Smooth muscle cell (in vitro differentiated cells): ENCODE data around the gene KRTAP4-6. TPM values are rescaled to one million over a fixed set of nuclear protein-coding genes. Genes with fewer than 3 reads are reported as not detected.
"Not testable (repeated sequence)": the region's sequence is repeated elsewhere in the genome, so short reads cannot be mapped to it uniquely, and the experiment has no call there.

ENCODE experiments used
- DNase-seq: peaks from one replicate; lab custom pipeline; 2025; ENCODE audit not compliant: unreplicated experiment; lab: John Stamatoyannopoulos, UW
- H2AFZ ChIP-seq: fragments of 200-600 bp; sonication (generic); 2 replicates; pipeline ENCODE4 v1.6.0; 2016; ENCODE audit warnings: antibody characterized with exemption, low read depth, mild to moderate bottlenecking
- H3F3A ChIP-seq: fragments of 200-600 bp; sonication (generic); 2 replicates; pipeline ENCODE4 v1.6.0; 2017; ENCODE audit warnings: antibody characterized with exemption, low read depth
- H3K27ac ChIP-seq: fragments of 200-600 bp; sonication (generic); 2 replicates; pipeline ENCODE4 v1.5.1; 2016; ENCODE audit warnings: low read depth, mild to moderate bottlenecking
- H3K27me3 ChIP-seq: fragments of 200-600 bp; sonication (generic); 2 replicates; pipeline ENCODE4 v1.6.1; 2016; ENCODE audit warnings: low read depth, mild to moderate bottlenecking
- H3K36me3 ChIP-seq: fragments of 200-600 bp; sonication (generic); 2 replicates; pipeline ENCODE4 v1.5.1; 2016; ENCODE audit warnings: low read depth
- H3K4me1 ChIP-seq: fragments of 200-600 bp; sonication (generic); 2 replicates; pipeline ENCODE4 v1.5.1; 2016; ENCODE audit warnings: low read depth
- H3K4me2 ChIP-seq: fragments of 200-600 bp; sonication (generic); 2 replicates; pipeline ENCODE4 v1.6.0; 2016; ENCODE audit warnings: mild to moderate bottlenecking
- H3K4me3 ChIP-seq: fragments of 200-600 bp; sonication (generic); 2 replicates; pipeline ENCODE4 v1.5.1; 2016; ENCODE audit warnings: mild to moderate bottlenecking
- H3K79me2 ChIP-seq: fragments of 200-600 bp; sonication (generic); 2 replicates; pipeline ENCODE4 v1.6.0; 2016; ENCODE audit warnings: low read depth, mild to moderate bottlenecking
- H3K9ac ChIP-seq: fragments of 200-600 bp; sonication (generic); 2 replicates; pipeline ENCODE4 v1.6.0; 2016; ENCODE audit warnings: low read depth
- H3K9me3 ChIP-seq: fragments of 200-600 bp; sonication (generic); replicated peaks from 2 replicates; pipeline ENCODE4 v1.5.1; 2016; ENCODE audit warnings: low read depth
- H4K20me1 ChIP-seq: fragments of 200-600 bp; sonication (generic); 2 replicates; pipeline ENCODE4 v1.6.0; 2016; ENCODE audit warnings: low read depth
- WGBS: methylation state at CpG from one replicate; pipeline ENCODE4 v1.1.7; 2016; ENCODE audit warnings: low lambda C conversion rate; 5-methylcytosine and 5-hydroxymethylcytosine counted together
- polyA plus RNA-seq: library from polyadenylated mRNA; unstranded; fragments of >200 nt; fragmentation: Nextera tagmentation; extraction: Ambion mirVana; gene quantifications from 2 replicates; pipeline ENCODE4 v1.2.1, GENCODE V29; 2016
- total RNA-seq: library from RNA; depleted of rRNA; stranded (reverse); fragments of >200 nt; gene quantifications from 2 replicates; pipeline ENCODE4 v1.2.3, GENCODE V29; 2014
- TF ChIP-seq, protein P1 (sequence below): fragments of 200-600 bp; sonication (generic); IDR thresholded peaks from 2 replicates; pipeline ENCODE4 v1.5.1; 2017; ENCODE audit warnings: borderline replicate concordance, mild to moderate bottlenecking, antibody characterized with exemption; ENCODE audit not compliant: insufficient read depth, poor library complexity, severe bottlenecking

KRTAP4-6 gene
- total and polyA plus RNA-seq, 2 experiments from 2014 or later: not detected

DNA sequence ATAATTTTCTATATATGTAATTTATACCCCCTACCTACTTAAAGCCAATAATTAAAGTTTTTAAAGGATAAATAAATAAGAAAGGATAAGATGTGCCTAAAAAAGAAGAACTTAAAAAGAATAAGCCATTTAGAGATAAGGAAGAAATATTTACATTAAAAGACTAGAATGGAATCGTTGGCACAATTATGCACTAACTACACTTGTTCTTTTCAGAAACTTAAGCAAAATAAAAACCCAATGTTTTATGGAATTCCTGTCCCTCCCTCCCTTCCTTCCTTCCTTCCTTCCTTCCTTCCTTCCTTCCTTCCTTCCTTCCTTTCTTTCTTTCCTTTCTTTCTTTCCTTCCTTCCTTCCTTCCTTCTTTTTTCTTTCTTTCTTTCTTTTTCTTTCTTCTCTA is 4.5 kb upstream of the KRTAP4-6 start:
- no peaks in the 10 kb centered on the region for H3K4me1 ChIP-seq
- no peaks in the 10 kb centered on the region for H3K79me2 ChIP-seq
- DNase-seq: no peak
- H3K36me3 ChIP-seq: no peaks in the 10 kb centered on the region
- no peaks in the 10 kb centered on the region for H3F3A ChIP-seq
- H3K9me3 ChIP-seq: no peaks in the 10 kb centered on the region
- TF ChIP-seq, protein P1, sequence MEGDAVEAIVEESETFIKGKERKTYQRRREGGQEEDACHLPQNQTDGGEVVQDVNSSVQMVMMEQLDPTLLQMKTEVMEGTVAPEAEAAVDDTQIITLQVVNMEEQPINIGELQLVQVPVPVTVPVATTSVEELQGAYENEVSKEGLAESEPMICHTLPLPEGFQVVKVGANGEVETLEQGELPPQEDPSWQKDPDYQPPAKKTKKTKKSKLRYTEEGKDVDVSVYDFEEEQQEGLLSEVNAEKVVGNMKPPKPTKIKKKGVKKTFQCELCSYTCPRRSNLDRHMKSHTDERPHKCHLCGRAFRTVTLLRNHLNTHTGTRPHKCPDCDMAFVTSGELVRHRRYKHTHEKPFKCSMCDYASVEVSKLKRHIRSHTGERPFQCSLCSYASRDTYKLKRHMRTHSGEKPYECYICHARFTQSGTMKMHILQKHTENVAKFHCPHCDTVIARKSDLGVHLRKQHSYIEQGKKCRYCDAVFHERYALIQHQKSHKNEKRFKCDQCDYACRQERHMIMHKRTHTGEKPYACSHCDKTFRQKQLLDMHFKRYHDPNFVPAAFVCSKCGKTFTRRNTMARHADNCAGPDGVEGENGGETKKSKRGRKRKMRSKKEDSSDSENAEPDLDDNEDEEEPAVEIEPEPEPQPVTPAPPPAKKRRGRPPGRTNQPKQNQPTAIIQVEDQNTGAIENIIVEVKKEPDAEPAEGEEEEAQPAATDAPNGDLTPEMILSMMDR: no peak
- H2AFZ ChIP-seq: no peak overlapping the region
- H3K9ac ChIP-seq: no peak overlapping the region
- no peak overlapping the region for H3K4me2 ChIP-seq
- no peak overlapping the region for H3K27ac ChIP-seq
- no peaks in the 10 kb centered on the region for H4K20me1 ChIP-seq
- H3K4me3 ChIP-seq: no peak overlapping the region
- no peaks in the 10 kb centered on the region for H3K27me3 ChIP-seq
- WGBS: 100% methylated on average over 1 of the region's 1 CpG

DNA sequence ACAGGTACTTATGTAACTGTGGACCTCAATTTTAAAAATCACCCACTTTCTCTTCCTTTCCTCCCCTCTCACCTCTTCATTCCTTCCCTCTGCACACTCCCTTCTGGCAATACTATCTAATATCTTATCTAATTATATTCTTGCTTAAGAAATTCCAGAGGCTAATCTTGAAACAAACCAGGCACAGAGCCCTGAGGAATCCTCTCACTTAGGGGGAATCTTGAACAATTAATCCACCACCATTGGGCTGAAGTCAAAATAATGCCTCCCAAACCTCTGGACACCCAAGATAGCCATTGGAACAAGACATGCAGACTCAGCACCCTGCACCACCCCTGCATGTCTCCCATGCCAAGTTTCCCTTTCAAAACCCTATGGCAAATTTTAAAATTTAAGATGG is 1.0 kb upstream of the KRTAP4-6 start:
- Histone ChIP-seq H4K20me1 (no peaks in the 10 kb centered on the region), H3K27me3 (no peaks in the 10 kb centered on the region), H3K4me2 (no peak overlapping the region), H3K27ac (peak overlapping the region; percentile 25), H2AFZ (no peak overlapping the region), H3K9me3 (peaks cover 3% of the 10 kb centered on the region), H3K36me3 (no peaks in the 10 kb centered on the region), H3K79me2 (no peaks in the 10 kb centered on the region), H3K9ac (no peak overlapping the region), H3K4me3 (no peak overlapping the region), H3K4me1 (no peaks in the 10 kb centered on the region), H3F3A (no peaks in the 10 kb centered on the region)
- DNase-seq: no peak
- TF ChIP-seq, protein P1: no peak

DNA sequence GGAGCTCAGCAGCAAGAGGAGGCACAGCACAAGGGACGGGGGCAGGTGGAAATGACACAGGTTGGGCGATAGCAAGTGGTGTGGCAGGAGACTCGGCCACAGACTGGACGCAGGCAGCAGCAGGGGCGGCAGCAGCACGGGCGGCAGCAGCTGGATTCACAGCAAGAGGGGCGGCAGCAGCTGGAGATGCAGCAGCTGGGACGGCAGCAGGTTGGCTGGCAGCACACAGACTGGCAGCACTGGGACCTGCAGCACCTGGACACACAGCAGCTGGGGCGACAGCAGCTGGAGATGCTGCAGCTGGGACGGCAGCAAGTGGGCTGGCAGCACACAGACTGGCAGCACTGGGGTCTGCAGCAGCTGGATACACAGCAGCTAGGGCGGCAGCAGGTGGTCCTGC is 479 bp downstream of the KRTAP4-6 start:
- not testable (repeated sequence) for DNase-seq

DNA sequence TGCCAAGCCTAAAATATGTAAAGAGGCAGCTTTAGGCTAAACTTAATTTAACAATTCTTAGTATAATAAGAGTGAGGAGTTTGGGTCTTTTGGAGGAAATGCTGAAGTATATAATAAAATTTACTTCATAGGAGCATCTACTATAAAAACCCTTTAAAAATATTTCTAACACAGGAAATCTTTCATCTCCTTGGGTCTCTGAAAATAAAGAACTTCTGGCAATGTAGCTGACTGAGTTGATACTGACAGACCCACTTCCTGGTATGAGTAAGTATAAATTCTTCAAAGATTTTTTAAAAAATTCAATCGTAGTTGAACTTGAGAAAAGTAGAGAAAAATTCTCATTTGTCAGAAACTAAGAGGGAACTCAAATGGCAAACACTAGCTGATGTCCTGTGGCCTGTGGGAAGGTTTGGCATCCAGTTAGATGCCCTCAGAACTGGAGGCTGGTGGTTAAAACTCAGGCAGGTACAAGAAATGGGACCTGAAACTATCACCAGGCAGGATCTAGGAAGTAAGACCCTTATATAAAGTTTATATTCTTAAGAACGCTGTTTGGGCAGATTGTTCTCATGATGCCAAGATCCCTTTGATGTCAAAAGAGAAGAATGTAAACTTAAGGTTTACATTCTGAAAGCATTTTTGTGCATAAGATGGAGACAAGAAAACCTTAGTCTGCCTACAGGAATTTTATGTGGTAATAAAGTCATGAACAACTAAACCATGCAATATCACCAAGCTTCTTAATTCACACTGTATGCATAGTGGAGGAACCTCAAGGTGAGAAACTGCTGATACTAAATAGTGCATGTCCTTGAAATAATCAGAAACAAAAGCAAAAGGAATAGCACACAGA is 6.2 kb downstream of the KRTAP4-6 start:
- Histone ChIP-seq H3K27ac (no peak overlapping the region), H3K9ac (no peak overlapping the region)

More for the DNA sequence above, 479 bp downstream of the KRTAP4-6 start:
- not testable (repeated sequence) for H3K27me3 ChIP-seq, H2AFZ ChIP-seq, H3K27ac ChIP-seq, H3K79me2 ChIP-seq, H3K36me3 ChIP-seq, H3K9me3 ChIP-seq, H3F3A ChIP-seq, H3K4me2 ChIP-seq, H3K4me3 ChIP-seq, H4K20me1 ChIP-seq, H3K4me1 ChIP-seq, H3K9ac ChIP-seq
- WGBS: 91% methylated on average over 11 of the region's 12 CpGs

More for the DNA sequence above, 6.2 kb downstream of the KRTAP4-6 start:
- no peak for DNase-seq
- H3K4me3 ChIP-seq: no peak overlapping the region
- no peaks in the 10 kb centered on the region for H3K4me1 ChIP-seq
- no peaks in the 10 kb centered on the region for H3K36me3 ChIP-seq
- peaks cover 3% of the 10 kb centered on the region for H3K9me3 ChIP-seq
- 86% methylated on average over 2 of the region's 2 CpGs for WGBS
- no peaks in the 10 kb centered on the region for H3F3A ChIP-seq
- no peaks in the 10 kb centered on the region for H3K79me2 ChIP-seq
- TF ChIP-seq, protein P1: no peak
- H3K4me2 ChIP-seq: no peak overlapping the region
- H3K27me3 ChIP-seq: no peaks in the 10 kb centered on the region
- no peaks in the 10 kb centered on the region for H4K20me1 ChIP-seq
- H2AFZ ChIP-seq: no peak overlapping the region
